Ectodermal cell (in vitro differentiated cells): Measurements from ENCODE around the gene DCANP1. TPM values are rescaled to one million over a fixed set of nuclear protein-coding genes. Genes with fewer than 3 reads are reported as not detected.
A peak's percentile ranks its signal among the peaks of the same experiment; 100 is the strongest.
"Not testable (repeated sequence)": the region's sequence is repeated elsewhere in the genome, so short reads cannot be mapped to it uniquely, and the experiment has no call there.

Experiments
- H3K27ac ChIP-seq: 2 replicates; pipeline ENCODE4 v1.7.0; 2013; ENCODE audit warnings: mild to moderate bottlenecking, low read depth, low read length; ENCODE audit not compliant: insufficient read depth, poor library complexity, severe bottlenecking
- H3K27me3 ChIP-seq: 2 replicates; pipeline ENCODE4 v1.7.0; 2013; ENCODE audit warnings: mild to moderate bottlenecking, low read length; ENCODE audit not compliant: insufficient read depth, control insufficient read depth, poor library complexity, severe bottlenecking
- H3K36me3 ChIP-seq: one replicate; pipeline ENCODE4 v1.7.0; 2013; ENCODE audit warnings: low read length; ENCODE audit not compliant: control insufficient read depth, insufficient read depth
- H3K4me1 ChIP-seq: one replicate; pipeline ENCODE4 v1.7.0; 2013; ENCODE audit warnings: low read length; ENCODE audit not compliant: control insufficient read depth, insufficient read depth
- H3K4me3 ChIP-seq: 2 replicates; pipeline ENCODE4 v1.7.0; 2013; ENCODE audit warnings: low read depth, low read length, control low read depth; ENCODE audit not compliant: insufficient read depth
- H3K9me3 ChIP-seq: 2 replicates; pipeline ENCODE4 v1.7.0; 2013; ENCODE audit warnings: mild to moderate bottlenecking, low read length, moderate library complexity; ENCODE audit not compliant: control insufficient read depth
- WGBS, 2 experiments: methylation state at CpG; one replicate each; pipeline ENCODE4 v1.1.7; 2013; ENCODE audit warnings: missing lambda C conversion rate in 2 of 2; 5-methylcytosine and 5-hydroxymethylcytosine counted together
- polyA plus RNA-seq, 4 experiments: library from polyadenylated mRNA; stranded (reverse); fragments of 50-300 nt; gene quantifications; one replicate each; pipeline ENCODE4 v1.2.3, GENCODE V29; 2013

Gene DCANP1
- not detected for polyA plus RNA-seq (2013, experiment 1 of 4)
- polyA plus RNA-seq (2013, experiment 2 of 4): not detected
- not detected for polyA plus RNA-seq (2013, experiment 3 of 4)
- not detected for polyA plus RNA-seq (2013, experiment 4 of 4)

DNA sequence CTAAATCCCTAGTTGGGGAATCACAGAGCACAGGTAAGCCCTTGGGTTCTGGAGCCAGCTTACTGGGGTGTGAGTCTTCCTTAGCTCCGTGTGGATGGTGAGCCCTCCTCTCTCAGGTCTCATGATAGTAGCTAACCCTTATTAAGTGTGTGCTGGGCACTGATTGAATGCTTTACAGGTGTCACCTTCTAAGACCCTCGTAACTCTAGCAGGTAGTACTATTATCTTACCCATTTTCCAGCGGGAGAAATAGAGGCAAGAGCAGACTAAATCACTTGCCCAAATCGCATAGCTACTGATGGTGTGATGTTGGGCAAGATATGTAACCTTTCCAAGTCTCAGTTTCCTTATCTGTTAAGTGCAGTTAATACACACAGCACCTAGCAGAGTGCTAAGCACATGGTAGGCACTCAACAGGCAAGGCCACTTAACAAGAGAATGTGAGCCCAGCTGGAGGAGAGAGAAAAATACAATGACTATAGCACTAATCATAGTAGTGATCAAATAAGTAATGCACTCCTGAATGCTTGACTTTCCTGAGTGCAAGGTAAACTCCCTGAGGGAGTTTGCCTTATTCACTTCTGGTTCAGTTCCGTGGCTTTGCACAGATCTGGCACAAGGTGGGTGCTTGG is at the start of gene DCANP1:
Gene DCANP1 (minus strand): TSS at position 51 of the 632 bp plus-strand sequence. CDS start 240 bp downstream, outside the sequence.
- Histone ChIP-seq H3K4me1 (peaks cover 17% of the 10 kb centered on the region), H3K27me3 (no peaks in the 10 kb centered on the region), H3K4me3 (no peak within 1 kb of the TSS), H3K9me3 (no peaks in the 10 kb centered on the region), H3K36me3 (no peaks in the 10 kb centered on the region), H3K27ac (no peak within 1 kb of the TSS)
- 93 to 95% methylated on average over 5 of the region's 5 CpGs for WGBS, 2 experiments

GRCh38 chr5:135495531-135495930 is 48.4 kb upstream of the DCANP1 start:
- peaks cover 99% of the 10 kb centered on the region for H3K27me3 ChIP-seq

DNA sequence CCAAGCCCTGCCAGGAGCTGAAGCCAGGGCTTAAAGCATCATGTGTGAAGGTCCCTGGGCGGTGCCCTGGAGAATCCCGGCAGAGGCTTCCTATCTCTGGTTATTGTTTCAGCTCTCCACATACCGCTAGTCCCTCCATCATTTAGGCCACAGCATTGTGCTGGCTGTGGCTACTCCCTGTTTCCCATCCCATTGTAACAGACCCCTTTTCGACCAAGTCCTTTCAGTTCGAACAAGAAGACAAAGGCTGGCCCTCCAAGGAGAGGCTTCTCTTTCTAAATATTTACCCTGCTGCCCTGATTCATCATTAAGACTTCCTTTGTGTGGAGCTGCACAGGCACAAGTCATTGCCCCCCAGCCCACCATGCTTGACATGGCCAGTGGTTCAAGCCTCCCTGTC is 47.0 kb upstream of the DCANP1 start:
- H3K27ac ChIP-seq: no peak overlapping the region
- H3K27me3 ChIP-seq: peaks cover 100% of the 10 kb centered on the region
- WGBS, 2 experiments: 36% methylated on average over 5 of the region's 5 CpGs
- H3K36me3 ChIP-seq: no peaks in the 10 kb centered on the region
- no peaks in the 10 kb centered on the region for H3K9me3 ChIP-seq
- H3K4me1 ChIP-seq: peaks cover 58% of the 10 kb centered on the region
- H3K4me3 ChIP-seq: no peak overlapping the region

More at GRCh38 chr5:135495531-135495930, 48.4 kb upstream of the DCANP1 start:
- 69 to 77% methylated on average over 4 of the region's 4 CpGs for WGBS, 2 experiments
- not testable (repeated sequence) for H3K9me3 ChIP-seq, H3K36me3 ChIP-seq, H3K4me3 ChIP-seq, H3K27ac ChIP-seq
- peaks cover 46% of the 10 kb centered on the region for H3K4me1 ChIP-seq

DNA sequence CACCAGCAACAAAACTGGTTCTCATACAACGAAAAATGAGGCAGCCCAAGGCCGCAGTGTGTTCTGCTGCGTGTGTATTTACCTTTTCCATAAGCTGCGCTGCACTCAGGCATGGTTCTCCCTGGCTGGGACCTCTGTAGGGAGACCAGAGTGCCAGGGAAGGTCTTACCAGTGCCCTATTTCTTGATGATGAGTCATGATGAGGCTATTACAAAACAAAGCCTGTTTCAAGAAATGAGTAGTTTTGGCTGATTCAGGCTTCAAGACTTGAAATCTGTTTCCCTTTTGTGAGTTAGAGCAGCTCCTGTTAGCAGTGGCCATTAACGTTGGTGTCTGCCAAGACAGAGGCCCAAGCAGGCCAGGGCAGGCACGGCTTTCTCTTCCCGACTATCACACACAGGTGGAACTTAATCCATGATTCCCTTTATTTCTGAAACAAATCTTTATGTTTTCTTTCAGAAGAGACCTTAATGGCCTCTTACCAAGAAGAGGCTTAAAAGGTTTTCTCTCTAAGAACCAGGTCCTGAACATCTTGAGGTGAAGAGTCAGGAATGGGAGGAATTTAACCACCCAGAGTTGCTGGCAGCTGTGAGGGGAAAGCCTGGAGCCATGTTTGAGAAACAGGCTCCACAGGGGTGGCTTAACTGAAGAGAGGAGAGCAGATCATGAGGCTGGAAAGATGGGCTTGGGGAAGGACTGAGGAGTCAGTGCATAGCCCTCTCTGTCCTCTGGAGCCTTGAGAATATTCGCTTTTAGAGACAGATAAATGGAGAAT is 46.4 kb upstream of the DCANP1 start:
- Histone ChIP-seq H3K9me3 (no peaks in the 10 kb centered on the region), H3K4me3 (no peak overlapping the region), H3K27ac (no peak overlapping the region), H3K27me3 (peaks cover 100% of the 10 kb centered on the region), H3K4me1 (peaks cover 53% of the 10 kb centered on the region), H3K36me3 (no peaks in the 10 kb centered on the region)
- 85 to 88% methylated on average over 8 of the region's 8 CpGs for WGBS, 2 experiments

- no peak overlapping the region for H3K4me3 ChIP-seq
- WGBS, 2 experiments: 53 to 70% methylated on average over 3 of the region's 3 CpGs
- H3K27ac ChIP-seq: no peak overlapping the region
- peaks cover 100% of the 10 kb centered on the region for H3K27me3 ChIP-seq
- no peaks in the 10 kb centered on the region for H3K36me3 ChIP-seq
- peaks cover 56% of the 10 kb centered on the region for H3K4me1 ChIP-seq
- H3K9me3 ChIP-seq: no peaks in the 10 kb centered on the region
Measured at GRCh38 chr5:135492319-135492626, 45.1 kb upstream of the DCANP1 start.

DNA sequence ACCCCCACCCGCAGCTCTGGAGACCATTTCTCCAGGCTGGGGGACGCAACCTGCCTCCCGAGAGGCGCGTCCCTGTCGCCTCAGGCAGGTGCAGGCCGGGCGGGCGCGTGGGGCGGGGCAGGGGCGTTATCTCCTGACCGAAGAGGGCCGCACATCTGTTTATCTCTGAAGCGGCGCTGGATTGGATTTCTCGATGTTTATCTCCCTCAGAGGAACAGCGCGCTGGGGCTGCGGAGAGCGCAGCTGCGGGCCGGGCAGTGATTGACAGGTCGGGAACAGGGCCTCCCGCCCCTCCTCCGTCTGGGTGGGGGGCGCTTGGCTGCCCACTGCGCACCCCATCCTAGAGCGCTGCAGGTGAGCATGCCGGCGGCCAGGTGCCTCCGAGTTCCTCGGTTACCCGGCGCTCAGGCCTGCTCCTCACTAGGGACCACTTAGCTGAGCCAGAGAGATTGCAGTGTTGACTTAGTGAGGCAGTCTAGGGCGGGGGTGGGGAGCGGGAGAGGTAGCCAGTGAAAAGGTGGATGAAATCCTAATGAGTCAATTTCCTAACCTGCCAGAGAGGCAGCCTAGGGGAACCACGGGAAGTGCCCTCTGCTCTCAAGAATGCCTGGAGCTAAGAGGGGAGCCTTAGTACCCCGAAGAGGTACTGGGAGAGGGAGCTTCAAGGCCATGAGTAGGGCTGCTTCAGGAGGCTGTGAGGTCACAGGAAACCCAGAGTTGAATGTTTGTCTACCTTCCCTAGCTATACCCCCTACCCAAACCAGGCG is 44.6 kb upstream of the DCANP1 start:
- no peaks in the 10 kb centered on the region for H3K9me3 ChIP-seq
- peaks cover 61% of the 10 kb centered on the region for H3K4me1 ChIP-seq
- H3K4me3 ChIP-seq: peak overlapping the region; percentile 2
- no peaks in the 10 kb centered on the region for H3K36me3 ChIP-seq
- peaks cover 100% of the 10 kb centered on the region for H3K27me3 ChIP-seq
- WGBS, 2 experiments: 3% methylated on average over 40 of the region's 40 CpGs
- H3K27ac ChIP-seq: no peak overlapping the region

DNA sequence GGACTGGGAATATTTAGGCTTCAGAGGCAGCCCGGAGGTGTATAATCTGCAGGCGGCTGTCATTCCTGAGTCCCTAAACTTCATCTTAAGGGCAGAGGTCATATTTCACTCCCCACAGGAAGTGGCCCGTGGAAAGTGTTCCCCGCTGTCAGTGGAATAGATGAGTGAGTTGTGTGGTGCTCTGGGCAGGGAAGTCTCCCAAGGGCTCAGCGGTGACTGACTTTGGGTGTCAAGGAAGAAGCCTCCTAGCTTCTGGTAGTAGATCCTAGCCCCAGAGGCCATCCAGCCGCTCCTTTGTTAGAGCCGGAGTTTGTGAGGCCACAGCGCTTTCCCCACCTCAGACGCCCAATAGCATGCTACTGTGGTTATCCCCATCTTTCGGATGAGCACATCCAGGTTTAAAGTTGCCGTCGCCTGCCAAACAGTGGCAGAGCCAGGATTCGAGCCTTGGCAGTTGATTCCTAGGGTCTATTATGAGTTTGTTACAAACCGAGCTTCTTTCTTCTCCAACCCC is 43.9 kb upstream of the DCANP1 start:
- Histone ChIP-seq H3K27ac (no peak overlapping the region), H3K4me1 (peaks cover 61% of the 10 kb centered on the region), H3K27me3 (peaks cover 100% of the 10 kb centered on the region), H3K36me3 (no peaks in the 10 kb centered on the region), H3K4me3 (peak overlapping the region; percentile 8), H3K9me3 (no peaks in the 10 kb centered on the region)
- WGBS, 2 experiments: 4 to 5% methylated on average over 14 of the region's 14 CpGs

DNA sequence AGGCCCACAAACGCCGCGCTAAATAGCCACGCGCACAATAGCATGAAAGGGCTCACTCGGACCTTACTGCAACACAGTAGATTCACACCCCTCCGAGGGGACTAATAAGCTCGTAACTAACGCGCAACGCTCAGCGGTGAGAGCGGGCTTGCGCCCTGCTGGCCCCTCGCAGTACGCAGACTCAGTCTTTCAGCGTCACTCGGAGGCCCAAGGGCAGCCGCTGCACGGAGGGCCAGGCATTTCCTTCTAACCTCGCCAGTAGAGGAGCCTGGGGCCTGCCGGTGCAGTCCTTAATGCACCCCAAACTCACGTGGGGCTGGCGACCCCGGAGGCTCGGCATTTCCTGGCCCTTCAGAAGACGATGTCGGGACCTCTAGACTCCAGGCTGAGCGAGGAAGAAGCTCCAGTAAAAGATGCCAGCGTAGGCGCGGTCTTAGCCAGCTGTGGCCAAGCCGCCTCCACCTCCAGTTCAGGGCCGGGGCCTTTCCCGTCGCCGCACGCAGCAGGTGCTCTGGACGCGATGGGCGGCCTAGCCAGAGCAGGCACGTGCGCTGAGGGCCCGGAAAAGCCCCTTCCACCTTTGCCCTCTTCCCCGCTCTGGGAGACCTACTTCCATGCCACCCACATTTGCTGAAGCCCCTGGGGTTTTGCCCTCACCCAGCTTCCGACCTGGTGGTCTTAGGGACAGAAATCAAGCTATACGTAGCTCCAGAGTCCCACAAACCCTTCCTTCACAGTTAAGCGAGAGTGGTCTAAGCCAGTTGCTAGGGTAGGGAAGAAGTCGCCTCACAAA is 43.3 kb upstream of the DCANP1 start:
- no peaks in the 10 kb centered on the region for H3K9me3 ChIP-seq
- H3K27ac ChIP-seq: no peak overlapping the region
- WGBS, 2 experiments: 1% methylated on average over 49 of the region's 49 CpGs
- H3K27me3 ChIP-seq: peaks cover 100% of the 10 kb centered on the region
- H3K4me3 ChIP-seq: peak overlapping the region; percentile 13
- H3K4me1 ChIP-seq: peaks cover 65% of the 10 kb centered on the region
- no peaks in the 10 kb centered on the region for H3K36me3 ChIP-seq

GRCh38 chr5:135489466-135490244 is 42.5 kb upstream of the DCANP1 start:
- peaks cover 69% of the 10 kb centered on the region for H3K4me1 ChIP-seq
- H3K9me3 ChIP-seq: no peaks in the 10 kb centered on the region
- peaks cover 100% of the 10 kb centered on the region for H3K27me3 ChIP-seq
- H3K36me3 ChIP-seq: no peaks in the 10 kb centered on the region
- peak overlapping the region; percentile 13 for H3K4me3 ChIP-seq
- 1% methylated on average over 53 of the region's 53 CpGs for WGBS, 2 experiments
- H3K27ac ChIP-seq: peak overlapping the region; percentile 22
